Activated CD4-positive, CD25-positive, alpha-beta regulatory T cell treated with anti-CD3 and anti-CD28 coated beads, Interleukin-2, amount 50 U/mL, for 16 hours (primary cell): Measurements from ENCODE around the gene COL25A1.

Experiments
- DNase-seq: peaks from one replicate; pipeline ENCODE4 v3.0.0-alpha.2; 2020; ENCODE audit warnings: low read depth, low spot score

COL25A1 gene

GRCh38 chr4:108820492-108821350 lies 481.7 kb downstream of the COL25A1 start:
- DNase-seq, result no peak

GRCh38 chr4:108814326-108814725 lies 488.1 kb downstream of the COL25A1 start:
- DNase-seq, result no peak

GRCh38 chr4:108813261-108813660 lies 489.2 kb downstream of the COL25A1 start:
- no peak for DNase-seq

- no peak for DNase-seq
Measured at GRCh38 chr4:108811486-108811885, 491.0 kb downstream of the COL25A1 start.

- no peak for DNase-seq
Measured at GRCh38 chr4:108810087-108810486, 492.4 kb downstream of the COL25A1 start.

- no peak for DNase-seq
Measured at GRCh38 chr4:108804648-108805273, 497.7 kb downstream of the COL25A1 start.

GRCh38 chr4:108799306-108799705 lies 503.2 kb downstream of the COL25A1 start:
- DNase-seq, result no peak

- DNase-seq, result no peak
Measured at GRCh38 chr4:108796173-108796572, 506.3 kb downstream of the COL25A1 start.

- no peak for DNase-seq
Measured at GRCh38 chr4:108795733-108796132, 506.7 kb downstream of the COL25A1 start.

- no peak for DNase-seq
Measured at GRCh38 chr4:108794136-108794535, 508.3 kb downstream of the COL25A1 start.

GRCh38 chr4:108793415-108793814 lies 509.0 kb downstream of the COL25A1 start:
- no peak for DNase-seq

GRCh38 chr4:108788731-108789130 lies 513.7 kb downstream of the COL25A1 start:
- DNase-seq, result no peak

GRCh38 chr4:108787724-108788123 lies 514.7 kb downstream of the COL25A1 start:
- no peak for DNase-seq

- DNase-seq, result no peak
Measured at GRCh38 chr4:108787106-108787505, 515.4 kb downstream of the COL25A1 start.

GRCh38 chr4:108786351-108786750 lies 516.1 kb downstream of the COL25A1 start:
- no peak for DNase-seq

GRCh38 chr4:108783665-108784463 lies 518.6 kb downstream of the COL25A1 start:
- DNase-seq, result no peak

- no peak for DNase-seq
Measured at GRCh38 chr4:108779958-108780357, 522.5 kb downstream of the COL25A1 start.

- no peak for DNase-seq
Measured at GRCh38 chr4:108777388-108777787, 525.1 kb downstream of the COL25A1 start.

- no peak for DNase-seq
Measured at GRCh38 chr4:108775921-108776320, 526.5 kb downstream of the COL25A1 start.

- no peak for DNase-seq
Measured at GRCh38 chr4:108774809-108775530, 527.5 kb downstream of the COL25A1 start.

- DNase-seq, result no peak
Measured at GRCh38 chr4:108772402-108772801, 530.1 kb downstream of the COL25A1 start.

GRCh38 chr4:108766058-108766457 lies 536.4 kb downstream of the COL25A1 start:
- no peak for DNase-seq
